NCI-H187 treated with DMSO at 0.1 percent for 48 hours (cell line): ENCODE data around the gene POC1A.

Experiments used
- DNase-seq: peaks from one replicate; lab custom pipeline; 2025; lab: John Stamatoyannopoulos, UW

Gene POC1A

GRCh38 chr3:52154135-52155094 lies at the start of gene POC1A:
Gene POC1A (minus strand): TSS chr3:52154423. CDS start chr3:52154372, 51 bp downstream.
- peak; percentile 79 for DNase-seq

DNA sequence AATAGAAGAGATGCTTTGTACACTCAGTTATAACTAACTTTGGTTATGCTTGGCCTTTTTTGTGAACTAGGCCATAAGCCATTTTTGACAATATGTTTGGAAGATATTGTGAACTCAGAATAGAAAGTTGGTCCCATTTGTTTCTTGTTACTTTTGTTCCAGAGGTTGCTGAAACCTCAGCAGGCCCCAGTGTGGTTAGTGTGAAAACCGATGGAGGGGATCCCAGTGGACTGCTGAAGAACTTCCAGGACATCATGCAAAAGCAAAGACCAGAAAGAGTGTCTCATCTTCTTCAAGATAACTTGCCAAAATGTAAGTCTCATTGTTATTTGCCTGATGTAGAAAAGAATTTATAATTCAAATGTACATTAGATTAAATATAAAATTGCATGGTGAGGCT lies 49.5 kb upstream of the POC1A start:
- DNase-seq = no peak

DNA sequence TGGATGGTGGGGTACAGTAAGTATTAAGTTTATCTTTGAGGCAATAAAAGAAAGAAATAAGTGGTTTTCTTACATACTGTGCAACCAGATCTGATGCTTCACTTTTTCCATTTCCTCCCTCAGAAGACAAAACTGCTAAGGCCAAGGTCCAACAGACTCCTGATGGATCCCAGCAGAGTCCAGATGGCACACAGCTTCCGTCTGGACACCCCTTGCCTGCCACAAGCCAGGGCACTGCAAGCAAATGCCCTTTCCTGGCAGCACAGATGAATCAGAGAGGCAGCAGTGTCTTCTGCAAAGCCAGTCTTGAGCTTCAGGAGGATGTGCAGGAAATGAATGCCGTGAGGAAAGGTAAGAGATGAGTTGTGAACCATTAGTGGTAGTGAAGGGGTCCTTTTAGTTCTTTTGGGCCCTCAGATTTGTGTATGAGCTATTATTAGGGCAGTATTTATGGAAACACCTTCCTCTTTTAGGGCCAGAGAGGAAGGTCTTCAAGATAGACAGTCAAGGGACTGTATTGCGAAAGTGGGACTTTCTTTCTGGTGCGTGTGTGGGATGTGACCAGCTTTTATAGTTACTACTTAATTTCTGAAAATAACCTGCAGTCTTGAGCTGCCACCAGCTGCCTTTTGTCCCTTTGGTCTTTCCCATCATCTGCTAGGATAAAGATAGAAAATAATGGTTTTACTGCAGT lies 48.3 kb upstream of the POC1A start:
- no peak for DNase-seq

- no peak for DNase-seq
Measured at GRCh38 chr3:52200981-52201679, 46.9 kb upstream of the POC1A start.

DNA sequence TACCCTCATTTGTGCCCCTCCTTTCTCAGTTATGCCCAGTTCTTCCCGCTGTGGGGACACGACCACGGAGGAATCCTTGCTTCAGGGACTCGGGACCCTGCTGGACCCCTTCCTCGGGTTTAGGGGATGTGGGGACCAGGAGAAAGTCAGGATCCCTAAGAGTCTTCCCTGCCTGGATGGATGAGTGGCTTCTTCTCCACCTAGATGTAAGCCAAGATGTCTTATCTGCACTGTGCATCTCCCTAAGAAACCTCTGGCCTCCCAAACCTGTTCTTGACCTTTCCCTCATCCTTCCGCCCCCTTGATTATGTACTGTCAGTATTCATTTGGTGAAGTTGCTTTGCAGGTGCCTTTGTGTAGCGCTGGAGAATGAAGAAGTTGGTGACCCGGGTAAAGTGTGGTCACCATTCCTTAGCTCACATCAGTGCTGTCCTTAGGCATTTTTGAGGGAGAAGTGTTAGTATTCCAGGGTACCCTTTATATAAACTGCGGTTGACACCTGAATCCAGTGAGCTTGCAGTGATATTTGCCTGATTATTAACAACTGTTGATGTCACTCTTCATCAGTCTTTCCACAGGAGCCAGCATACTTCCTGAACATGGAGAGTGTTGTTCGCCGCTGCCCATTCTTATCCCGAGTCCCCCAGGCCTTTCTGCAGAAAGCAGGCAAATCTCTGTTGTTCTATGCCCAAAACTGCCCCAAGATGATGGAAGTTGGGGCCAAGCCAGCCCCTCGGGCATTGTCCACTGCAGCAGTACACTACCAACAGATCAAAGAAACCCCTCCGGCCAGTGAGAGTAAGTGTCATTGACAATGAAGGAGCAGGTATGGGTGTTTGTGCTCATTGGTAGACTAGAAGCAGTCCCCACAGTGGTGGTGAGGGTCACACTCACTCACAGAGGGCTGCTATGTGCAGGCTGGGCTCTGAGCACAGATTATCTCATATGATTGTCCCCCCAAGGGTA lies 44.7 kb upstream of the POC1A start:
- no peak for DNase-seq

GRCh38 chr3:52197842-52198625 lies 43.8 kb upstream of the POC1A start, which contains the start of gene ALAS1:
Gene ALAS1 (plus strand): TSS chr3:52198160. CDS start chr3:52199242, 1,082 bp downstream.
- no peak for DNase-seq

DNA sequence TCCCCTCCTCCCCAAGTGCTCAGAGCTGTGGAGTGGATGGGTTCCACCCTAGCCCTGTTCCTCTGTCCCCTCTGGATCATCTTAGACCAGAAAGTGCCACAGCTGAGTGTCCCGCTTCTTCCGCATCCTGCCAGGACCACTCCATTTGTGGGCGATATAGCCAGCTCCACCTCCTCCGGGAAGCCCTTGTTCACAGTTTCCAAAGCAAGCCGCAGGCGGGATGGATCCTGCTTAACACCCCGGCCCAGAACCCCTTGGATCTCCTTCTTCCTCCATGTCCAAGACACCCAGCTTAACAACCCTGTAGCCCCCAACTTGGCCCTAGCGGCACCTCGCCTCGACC lies 43.2 kb upstream of the POC1A start:
- DNase-seq = no peak

GRCh38 chr3:52196977-52197376 lies 42.8 kb upstream of the POC1A start:
- no peak for DNase-seq

GRCh38 chr3:52195823-52196331 lies 41.7 kb upstream of the POC1A start:
- no peak for DNase-seq

DNA sequence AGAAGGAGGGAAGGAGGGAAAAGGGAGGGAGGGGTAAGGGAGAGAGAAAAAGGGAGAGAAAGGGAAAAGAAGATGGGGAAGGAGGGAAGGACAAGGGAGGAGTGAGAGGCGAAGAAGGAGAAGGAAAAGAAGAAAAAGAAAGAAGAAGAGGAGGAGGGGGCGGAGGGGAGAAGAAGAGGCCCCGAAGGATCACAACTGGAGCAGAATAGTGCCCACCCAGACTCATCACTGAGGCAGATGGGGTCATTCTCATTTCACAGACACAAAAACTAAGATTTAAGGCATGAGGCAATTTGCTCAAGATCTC lies 41.0 kb upstream of the POC1A start:
- DNase-seq = no peak

GRCh38 chr3:52194485-52195290 lies 40.5 kb upstream of the POC1A start:
- DNase-seq = no peak

GRCh38 chr3:52193065-52193464 lies 38.8 kb upstream of the POC1A start:
- DNase-seq = no peak

- DNase-seq = no peak
Measured at GRCh38 chr3:52191663-52192062, 37.4 kb upstream of the POC1A start.

DNA sequence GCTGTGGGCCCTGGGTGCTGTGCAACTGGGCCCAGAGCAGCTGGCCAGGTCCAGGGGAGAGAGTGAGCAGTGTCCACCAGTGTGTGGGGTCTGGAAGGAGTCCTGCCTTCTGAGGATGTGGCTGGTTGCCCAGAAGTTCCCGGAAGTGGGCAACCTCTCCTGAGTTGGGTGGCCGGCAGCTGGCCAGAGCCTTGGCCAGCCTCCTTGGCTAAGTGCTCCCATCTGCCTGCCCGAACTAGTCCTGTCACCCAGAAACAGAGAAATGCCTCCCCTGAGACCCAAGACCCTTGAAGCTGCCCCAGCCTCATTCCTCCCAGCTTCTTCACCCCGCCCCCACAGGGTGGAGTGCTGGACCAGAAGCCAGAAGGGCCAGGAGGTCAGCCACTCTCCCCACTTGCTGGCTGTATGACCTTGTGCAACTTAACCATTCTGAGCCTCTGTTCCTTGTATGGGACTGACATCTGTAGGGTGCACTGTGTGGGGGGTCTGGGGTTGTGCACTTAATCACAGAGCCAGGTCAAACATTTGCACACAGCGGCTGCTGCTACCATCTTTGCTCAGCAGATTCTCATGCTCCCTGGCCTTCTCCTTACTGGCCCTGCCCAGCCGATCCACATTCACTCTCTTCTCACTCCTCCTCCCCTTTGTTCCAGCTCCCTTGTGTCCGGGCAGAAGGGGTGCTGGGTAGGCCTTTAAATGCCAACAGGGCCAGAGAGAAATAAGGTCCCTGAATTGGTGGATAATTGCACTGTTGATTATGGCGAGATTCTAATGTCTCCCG lies 36.3 kb upstream of the POC1A start:
- no peak for DNase-seq

DNA sequence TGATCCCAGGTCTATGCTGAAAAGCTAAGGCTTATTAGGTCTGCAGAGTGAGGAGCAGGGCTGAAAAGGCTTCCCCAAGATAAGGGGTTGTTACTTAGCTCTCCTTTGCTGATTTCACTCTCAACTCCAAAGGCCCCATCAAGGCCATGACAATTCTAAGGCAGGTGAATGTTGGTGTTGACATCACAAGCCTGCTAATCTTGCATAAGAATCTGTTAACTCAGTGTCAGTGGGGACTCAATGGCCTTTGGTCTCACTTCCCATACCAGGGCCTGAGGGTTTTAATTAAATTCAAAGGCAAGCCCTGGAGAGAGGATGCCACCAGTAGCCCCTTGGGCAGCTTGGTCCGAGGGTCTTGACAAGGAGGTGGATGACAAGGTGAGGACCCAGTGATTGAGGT lies 34.3 kb upstream of the POC1A start:
- DNase-seq = no peak

GRCh38 chr3:52186729-52187128 lies 32.5 kb upstream of the POC1A start:
- no peak for DNase-seq

DNA sequence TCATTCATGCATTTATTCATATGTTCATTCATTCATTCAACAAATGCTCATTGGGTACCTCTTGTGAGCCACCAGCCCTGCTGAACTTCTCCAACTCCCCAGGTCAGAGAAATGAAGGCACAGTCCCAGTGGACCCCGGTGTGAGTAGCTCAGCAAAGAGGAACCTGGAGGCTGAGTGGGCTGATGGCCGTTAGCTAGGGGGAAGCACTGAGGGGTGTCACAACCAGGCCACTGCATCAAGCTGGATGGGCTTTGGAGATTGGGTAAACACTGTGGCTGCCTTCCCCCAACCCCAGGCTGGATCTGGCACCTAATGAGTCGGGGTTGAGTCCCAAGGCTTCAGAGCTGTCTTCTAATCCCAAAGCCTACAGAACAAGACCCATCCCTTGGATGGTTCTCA lies 31.6 kb upstream of the POC1A start:
- no peak for DNase-seq

DNA sequence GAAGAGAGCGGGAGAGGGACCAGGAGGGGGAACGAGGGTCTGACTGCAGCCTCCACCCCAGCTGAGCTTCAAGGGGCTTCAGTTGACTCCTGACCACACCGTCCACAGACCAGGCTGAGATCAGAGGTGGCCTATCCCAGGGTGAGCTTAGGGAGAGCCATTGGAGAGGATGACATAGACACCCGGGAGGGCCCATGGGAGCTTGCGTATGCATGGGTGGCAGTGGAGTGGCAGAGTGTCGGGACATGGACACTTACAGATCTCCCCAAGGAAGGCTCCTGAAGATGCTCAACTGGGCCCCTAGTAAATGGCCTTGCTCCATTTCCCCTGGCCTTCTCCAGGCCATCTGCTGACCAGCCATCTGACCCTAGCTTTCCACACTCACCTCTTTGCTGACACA lies 31.1 kb upstream of the POC1A start:
- DNase-seq = no peak

- DNase-seq = no peak
Measured at GRCh38 chr3:52184690-52185089, 30.5 kb upstream of the POC1A start.
